Measurements from ENCODE around the gene PCDHGA2.

DNA sequence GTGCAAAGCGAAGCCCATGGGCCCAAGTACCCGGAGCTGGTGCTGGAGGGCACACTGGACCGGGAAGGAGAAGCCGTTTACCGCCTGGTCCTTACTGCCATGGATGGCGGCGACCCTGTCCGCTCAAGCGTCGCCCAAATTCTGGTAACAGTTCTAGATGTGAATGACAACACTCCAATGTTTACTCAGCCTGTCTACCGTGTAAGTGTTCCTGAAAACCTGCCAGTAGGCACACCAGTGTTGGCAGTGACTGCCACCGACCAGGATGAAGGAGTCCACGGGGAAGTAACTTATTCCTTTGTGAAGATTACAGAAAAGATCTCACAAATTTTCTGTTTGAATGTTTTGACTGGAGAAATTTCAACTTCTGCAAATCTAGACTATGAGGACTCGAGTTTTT is 36.1 kb downstream of the PCDHGA2 start:
- TF ChIP-seq, protein P1, sequence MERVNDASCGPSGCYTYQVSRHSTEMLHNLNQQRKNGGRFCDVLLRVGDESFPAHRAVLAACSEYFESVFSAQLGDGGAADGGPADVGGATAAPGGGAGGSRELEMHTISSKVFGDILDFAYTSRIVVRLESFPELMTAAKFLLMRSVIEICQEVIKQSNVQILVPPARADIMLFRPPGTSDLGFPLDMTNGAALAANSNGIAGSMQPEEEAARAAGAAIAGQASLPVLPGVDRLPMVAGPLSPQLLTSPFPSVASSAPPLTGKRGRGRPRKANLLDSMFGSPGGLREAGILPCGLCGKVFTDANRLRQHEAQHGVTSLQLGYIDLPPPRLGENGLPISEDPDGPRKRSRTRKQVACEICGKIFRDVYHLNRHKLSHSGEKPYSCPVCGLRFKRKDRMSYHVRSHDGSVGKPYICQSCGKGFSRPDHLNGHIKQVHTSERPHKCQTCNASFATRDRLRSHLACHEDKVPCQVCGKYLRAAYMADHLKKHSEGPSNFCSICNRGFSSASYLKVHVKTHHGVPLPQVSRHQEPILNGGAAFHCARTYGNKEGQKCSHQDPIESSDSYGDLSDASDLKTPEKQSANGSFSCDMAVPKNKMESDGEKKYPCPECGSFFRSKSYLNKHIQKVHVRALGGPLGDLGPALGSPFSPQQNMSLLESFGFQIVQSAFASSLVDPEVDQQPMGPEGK (CRISPR knock-in tag; IDR thresholded peaks at IDR 0.05; ENCODE audit: borderline replicate concordance): no peak
- TF ChIP-seq ARNTL (CRISPR knock-in tag; IDR thresholded peaks at IDR 0.05; ENCODE audit: borderline replicate concordance, low read depth) (no peak), ZNF70 (CRISPR knock-in tag; IDR thresholded peaks at IDR 0.05) (no peak), ZFP3 (CRISPR knock-in tag; IDR thresholded peaks at IDR 0.05) (no peak), ZFP30 (CRISPR knock-in tag; IDR thresholded peaks at IDR 0.05) (no peak), OSR1 (CRISPR knock-in tag; IDR thresholded peaks at IDR 0.05) (no peak), RARB (CRISPR knock-in tag; IDR thresholded peaks at IDR 0.05) (no peak), ISL1 (CRISPR knock-in tag; IDR thresholded peaks at IDR 0.05) (no peak)
- TF ChIP-seq, protein P2, sequence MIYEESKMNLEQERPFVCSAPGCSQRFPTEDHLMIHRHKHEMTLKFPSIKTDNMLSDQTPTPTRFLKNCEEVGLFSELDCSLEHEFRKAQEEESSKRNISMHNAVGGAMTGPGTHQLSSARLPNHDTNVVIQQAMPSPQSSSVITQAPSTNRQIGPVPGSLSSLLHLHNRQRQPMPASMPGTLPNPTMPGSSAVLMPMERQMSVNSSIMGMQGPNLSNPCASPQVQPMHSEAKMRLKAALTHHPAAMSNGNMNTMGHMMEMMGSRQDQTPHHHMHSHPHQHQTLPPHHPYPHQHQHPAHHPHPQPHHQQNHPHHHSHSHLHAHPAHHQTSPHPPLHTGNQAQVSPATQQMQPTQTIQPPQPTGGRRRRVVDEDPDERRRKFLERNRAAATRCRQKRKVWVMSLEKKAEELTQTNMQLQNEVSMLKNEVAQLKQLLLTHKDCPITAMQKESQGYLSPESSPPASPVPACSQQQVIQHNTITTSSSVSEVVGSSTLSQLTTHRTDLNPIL (CRISPR knock-in tag; IDR thresholded peaks at IDR 0.05; ENCODE audit: low read depth): no peak
